IgD-negative memory B cell (primary cell): ENCODE measurements around the gene CNOT3. TPM values are rescaled to one million over a fixed set of nuclear protein-coding genes. Genes with fewer than 3 reads are reported as not detected.
"Not testable (repeated sequence)": the region's sequence is repeated elsewhere in the genome, so short reads cannot be mapped to it uniquely, and the experiment has no call there.

Source experiments
- H3K27ac Mint-ChIP-seq, 3 donors: one replicate each; pipeline ENCODE4 v1.8.0; 2020 to 2022; ENCODE audit warnings: mild to moderate bottlenecking in 3 of 3, mixed read lengths in 3 of 3, moderate library complexity in 1 of 3
- H3K27me3 Mint-ChIP-seq: one replicate; pipeline ENCODE4 v1.8.0; 2021; ENCODE audit warnings: mixed read lengths
- H3K36me3 Mint-ChIP-seq: one replicate; pipeline ENCODE4 v1.8.0; 2020; ENCODE audit warnings: mild to moderate bottlenecking, mixed read lengths
- H3K4me1 Mint-ChIP-seq, 3 donors: one replicate each; pipeline ENCODE4 v1.8.0; 2020 to 2022; ENCODE audit warnings: mixed read lengths in 3 of 3, mild to moderate bottlenecking in 1 of 3
- H3K4me3 Mint-ChIP-seq, 4 donors: one replicate each; pipeline ENCODE4 v1.8.0; 2020 to 2022; ENCODE audit warnings: mild to moderate bottlenecking in 4 of 4, mixed read lengths in 4 of 4, moderate library complexity in 3 of 4
- H3K9me3 Mint-ChIP-seq, 3 donors: one replicate each; pipeline ENCODE4 v1.8.0; 2020 to 2021; ENCODE audit warnings: mixed read lengths in 3 of 3, mild to moderate bottlenecking in 1 of 3
- polyA plus RNA-seq: library from polyadenylated mRNA; unstranded; fragments of 300-500 nt; fragmentation: Illumina TruSeq; gene quantifications from one replicate; pipeline ENCODE4 v1.2.3, GENCODE V29; 2021

The CNOT3 gene
- polyA plus RNA-seq, 1 donor from 2014 or later: 15.1 TPM

DNA sequence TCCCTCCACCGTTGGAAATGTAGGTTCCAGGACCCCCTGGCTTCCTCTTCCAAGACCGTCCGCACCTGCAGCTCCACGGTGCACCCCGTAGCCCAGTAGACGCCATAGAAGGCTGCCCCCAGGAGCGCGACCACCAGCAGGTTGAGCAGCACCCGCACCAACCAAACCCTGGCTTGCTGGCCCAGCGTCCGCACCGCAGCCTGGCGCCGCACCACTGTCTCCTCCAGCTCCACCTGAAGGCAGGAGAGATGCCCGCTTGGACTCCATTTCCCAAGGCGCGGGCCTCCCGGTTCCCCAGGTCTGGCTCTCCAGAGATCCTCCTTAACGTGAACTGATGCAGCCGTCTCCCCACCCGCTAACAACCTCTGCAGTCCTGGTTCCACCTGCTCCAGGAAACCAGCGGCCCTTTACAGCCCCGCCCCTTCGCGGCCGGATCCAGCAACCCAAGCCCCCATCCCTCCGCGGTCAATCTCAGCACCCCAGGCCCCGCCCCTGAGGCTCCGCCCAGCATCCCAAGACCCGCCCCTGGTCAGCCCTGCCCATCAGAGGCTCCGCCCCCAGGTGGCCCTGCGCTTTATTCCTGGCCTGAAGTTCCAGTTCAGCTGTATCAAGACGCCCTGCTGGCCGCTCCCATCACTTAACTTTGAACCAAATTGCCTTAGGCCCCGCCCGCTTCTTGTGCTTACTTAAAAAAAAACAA, 27.0 kb downstream of the CNOT3 start:
- Mint-ChIP-seq H3K27me3 (peaks cover 14% of the 10 kb centered on the region), H3K27ac (peak overlapping the region in 1 of 3 donors; percentile 90), H3K9me3 (no peaks in the 10 kb centered on the region), H3K36me3 (no peaks in the 10 kb centered on the region), H3K4me1 (peaks cover 15 to 19% (median 15%) of the 10 kb centered on the region in 3 donors), H3K4me3 (peak overlapping the region in 1 of 4 donors; percentile 63)

DNA sequence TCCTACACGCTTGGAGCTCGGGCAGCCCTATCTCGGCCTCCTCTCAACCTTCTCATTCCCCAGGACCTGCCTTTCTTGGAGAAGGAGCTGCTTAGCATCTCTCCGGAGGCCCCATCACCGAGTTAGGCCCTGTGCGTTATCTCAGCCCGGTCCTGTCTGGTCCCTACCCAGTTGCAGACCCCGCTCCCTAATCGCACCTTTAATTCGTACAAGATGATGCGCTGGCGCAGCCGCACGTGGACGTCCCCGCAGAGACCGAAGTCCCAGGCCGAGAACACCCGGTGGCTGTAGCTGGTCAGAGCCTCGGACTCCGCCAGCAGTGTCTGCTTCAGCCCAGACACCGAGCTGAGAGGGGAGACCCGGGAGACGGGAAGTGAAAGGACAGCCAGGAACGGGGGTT, 27.7 kb downstream of the CNOT3 start:
- Mint-ChIP-seq H3K4me1 (peaks cover 9 to 13% (median 10%) of the 10 kb centered on the region in 3 donors), H3K4me3 (peak overlapping the region in 2 of 4 donors; percentile 49 to 63), H3K9me3 (no peaks in the 10 kb centered on the region), H3K27ac (peak overlapping the region in 1 of 3 donors; percentile 90), H3K27me3 (peaks cover 14% of the 10 kb centered on the region), H3K36me3 (no peaks in the 10 kb centered on the region)

DNA sequence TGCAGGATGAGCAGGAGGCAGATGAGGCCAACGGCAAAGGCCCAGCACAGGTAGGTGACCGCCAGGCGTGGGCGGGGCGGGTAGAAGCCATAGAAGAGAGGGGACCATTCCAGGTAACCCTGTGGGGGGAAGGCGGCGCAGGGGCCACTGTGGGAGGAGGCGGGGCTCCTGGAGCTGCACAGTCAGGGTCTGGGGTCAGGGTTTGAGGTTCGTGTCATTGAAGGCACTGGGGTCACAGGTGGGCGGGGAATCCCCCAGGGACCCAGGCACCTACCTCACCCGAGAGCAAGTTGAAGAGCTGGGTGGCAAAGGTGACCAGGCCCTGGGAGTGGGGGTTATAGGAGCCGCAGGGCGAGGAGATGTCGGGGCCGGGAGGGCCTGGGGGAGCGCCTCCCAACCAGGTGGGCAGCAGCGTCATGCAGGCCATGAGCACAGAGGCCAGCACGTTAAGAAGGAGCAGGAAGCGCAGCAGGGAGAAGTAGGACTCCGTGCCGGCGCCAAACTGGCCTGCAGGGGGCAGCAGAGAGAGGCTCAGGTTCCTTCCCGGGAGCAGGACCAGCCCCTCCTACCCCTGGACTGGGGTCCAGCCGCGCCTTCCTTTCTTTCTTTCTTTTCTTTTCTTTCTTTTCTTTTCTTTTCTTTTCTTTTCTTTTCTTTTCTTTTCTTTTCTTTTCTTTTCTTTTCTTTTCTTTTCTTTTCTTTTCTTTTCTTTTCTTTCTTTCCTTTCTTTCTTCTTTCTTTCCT, 30.8 kb downstream of the CNOT3 start:
- no peak overlapping the region for H3K27ac Mint-ChIP-seq
- H3K36me3 Mint-ChIP-seq: no peaks in the 10 kb centered on the region
- no peak overlapping the region for H3K4me3 Mint-ChIP-seq
- H3K27me3 Mint-ChIP-seq: peaks cover 14% of the 10 kb centered on the region
- peaks cover 0 to 8% (median 2%) of the 10 kb centered on the region in 3 donors for H3K4me1 Mint-ChIP-seq
- no peaks in the 10 kb centered on the region for H3K9me3 Mint-ChIP-seq

DNA sequence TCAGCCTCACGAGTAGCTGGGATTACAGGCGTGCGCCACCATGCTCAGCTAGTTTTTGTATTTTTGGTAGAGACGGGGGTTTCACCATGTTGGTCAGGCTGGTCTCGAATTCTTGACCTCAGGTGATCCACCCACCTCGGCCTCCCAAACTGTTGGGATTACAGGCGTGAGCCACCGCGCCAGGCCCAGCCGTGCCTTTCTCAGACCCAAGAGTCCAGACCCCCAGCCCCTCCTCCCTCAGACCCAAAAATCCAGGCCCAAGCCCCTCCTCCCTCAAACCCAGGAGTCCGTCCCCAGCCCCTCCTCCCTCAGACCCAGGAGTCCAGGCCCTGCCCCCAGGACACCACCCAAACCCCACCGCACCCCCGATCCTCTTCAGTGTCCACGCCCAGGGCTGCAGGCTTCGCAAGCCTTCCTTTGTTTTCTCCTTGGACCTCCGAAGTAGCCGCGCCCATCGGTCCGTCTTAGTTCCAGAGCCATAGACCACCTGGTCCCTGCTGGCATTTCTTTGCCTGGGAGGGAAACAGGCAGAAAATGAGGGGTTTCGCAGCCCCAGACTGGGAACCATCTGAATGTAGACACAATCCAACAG, 31.7 kb downstream of the CNOT3 start:
- no peak overlapping the region for H3K27ac Mint-ChIP-seq
- peaks cover 13% of the 10 kb centered on the region for H3K27me3 Mint-ChIP-seq
- H3K9me3 Mint-ChIP-seq: no peaks in the 10 kb centered on the region
- H3K36me3 Mint-ChIP-seq: no peaks in the 10 kb centered on the region
- H3K4me1 Mint-ChIP-seq: peaks cover 0 to 8% (median 6%) of the 10 kb centered on the region in 3 donors
- no peak overlapping the region for H3K4me3 Mint-ChIP-seq

DNA sequence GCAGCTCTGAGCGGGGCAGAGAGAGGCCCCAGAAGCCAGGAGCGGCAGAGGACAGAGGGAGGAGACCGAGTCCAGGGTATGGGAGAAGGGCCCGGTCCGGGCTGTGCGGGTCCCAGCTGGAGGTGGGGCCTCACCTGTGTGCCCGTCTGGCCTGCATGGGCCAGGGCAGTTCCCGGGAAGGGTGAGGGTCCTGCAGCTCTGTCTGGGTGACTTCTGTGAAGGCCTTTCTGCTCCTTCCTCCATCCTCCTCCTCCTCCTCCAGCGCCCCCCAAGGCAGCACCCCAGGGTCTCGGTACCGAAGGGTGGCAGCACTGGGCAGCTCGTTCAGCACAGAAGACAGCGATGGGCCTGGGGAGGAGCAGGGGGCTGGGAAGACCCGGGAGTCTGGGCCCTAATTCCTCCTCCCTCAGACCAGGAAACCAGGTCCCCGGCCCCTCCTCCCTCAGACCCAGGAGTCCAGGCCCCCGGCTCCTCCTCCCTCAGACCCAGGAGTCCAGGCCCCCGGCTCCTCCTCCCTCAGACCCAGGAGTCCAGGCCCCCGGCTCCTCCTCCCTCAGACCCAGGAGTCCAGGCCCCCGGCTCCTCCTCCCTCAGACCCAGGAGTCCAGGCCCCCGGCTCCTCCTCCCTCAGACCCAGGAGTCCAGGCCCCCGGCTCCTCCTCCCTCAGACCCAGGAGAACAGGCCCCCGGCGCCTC, 34.3 kb downstream of the CNOT3 start:
- not testable (repeated sequence) for H3K4me3 Mint-ChIP-seq, H3K27ac Mint-ChIP-seq, H3K9me3 Mint-ChIP-seq, H3K27me3 Mint-ChIP-seq, H3K36me3 Mint-ChIP-seq
- H3K4me1 Mint-ChIP-seq: peaks cover 0 to 13% (median 6%) of the 10 kb centered on the region in 3 donors

DNA sequence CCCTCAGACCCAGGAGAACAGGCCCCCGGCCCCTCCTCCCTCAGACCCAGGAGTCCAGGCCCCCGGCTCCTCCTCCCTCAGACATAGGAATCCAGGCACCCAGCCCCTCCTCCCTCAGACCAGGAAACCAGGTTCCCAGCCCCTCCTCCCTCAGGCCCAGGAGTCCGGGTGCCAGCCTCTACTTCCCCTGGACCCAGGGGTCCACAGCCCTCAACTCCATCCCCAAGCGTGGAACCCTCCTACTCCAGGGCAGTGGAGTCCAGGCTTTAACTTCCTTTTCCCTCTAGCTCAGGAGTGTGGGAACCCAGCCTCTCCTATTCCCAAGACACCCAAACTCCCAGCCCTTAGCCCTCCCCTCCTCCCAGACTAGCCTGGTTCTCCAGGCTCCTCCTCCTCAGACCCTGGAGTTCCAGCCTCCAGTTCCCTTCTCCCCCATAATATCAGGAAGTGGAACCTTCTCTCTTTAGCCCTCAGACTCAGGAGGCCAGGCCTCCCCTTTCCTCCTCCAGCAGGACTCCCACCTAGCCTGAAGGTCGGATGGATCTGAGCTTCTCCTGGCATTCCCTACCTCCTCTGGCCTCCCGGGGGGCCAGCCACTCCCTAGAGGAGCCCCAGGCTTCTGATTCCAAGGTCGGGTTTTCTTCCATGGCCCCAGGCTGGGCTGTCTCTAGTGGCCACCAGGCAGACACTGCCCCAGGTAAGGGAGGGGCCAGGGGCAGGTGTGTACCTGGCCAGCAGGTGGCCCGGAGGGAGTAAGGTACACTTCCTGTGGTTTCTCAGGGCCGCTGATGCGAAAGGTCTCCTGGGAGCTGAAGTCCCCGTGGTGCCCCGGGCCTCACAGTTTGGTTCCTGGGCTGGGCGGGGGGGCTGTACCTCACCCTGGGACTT, 35.2 kb downstream of the CNOT3 start, which contains the start of gene TMC4:
Gene TMC4 (minus strand): TSS at position 690 of the 888 bp plus-strand sequence. CDS start 43 bp downstream, at position 647.
- no peaks in the 10 kb centered on the region for H3K27me3 Mint-ChIP-seq
- no peaks in the 10 kb centered on the region for H3K36me3 Mint-ChIP-seq
- H3K4me1 Mint-ChIP-seq: peaks cover 0 to 13% (median 6%) of the 10 kb centered on the region in 3 donors
- peak within 1 kb of the TSS in 2 of 4 donors; percentile 47 to 70 for H3K4me3 Mint-ChIP-seq
- no peaks in the 10 kb centered on the region for H3K9me3 Mint-ChIP-seq
- H3K27ac Mint-ChIP-seq: no peak within 1 kb of the TSS

DNA sequence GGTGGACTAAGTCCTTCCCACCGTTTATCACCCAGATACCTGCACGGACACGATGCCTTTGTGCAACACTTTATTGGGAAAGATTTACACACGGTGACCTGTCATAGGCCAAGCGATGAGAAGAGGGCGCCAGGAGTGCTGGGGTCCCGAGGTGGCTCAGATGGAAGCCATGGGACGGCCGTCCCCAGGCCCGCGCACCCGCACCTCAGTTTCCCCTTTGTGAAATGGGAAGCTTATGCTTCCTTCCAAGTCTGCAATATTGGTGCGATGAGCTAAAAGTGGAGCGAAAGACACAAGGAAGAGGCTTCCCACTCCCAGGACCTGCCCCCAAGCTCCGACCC, 35.8 kb downstream of the CNOT3 start:
- H3K9me3 Mint-ChIP-seq: no peaks in the 10 kb centered on the region
- H3K27me3 Mint-ChIP-seq: no peaks in the 10 kb centered on the region
- peaks cover 0 to 10% (median 6%) of the 10 kb centered on the region in 3 donors for H3K4me1 Mint-ChIP-seq
- H3K36me3 Mint-ChIP-seq: peaks cover 2% of the 10 kb centered on the region
- H3K4me3 Mint-ChIP-seq: peak overlapping the region in 1 of 4 donors; percentile 47
- H3K27ac Mint-ChIP-seq: no peak overlapping the region

DNA sequence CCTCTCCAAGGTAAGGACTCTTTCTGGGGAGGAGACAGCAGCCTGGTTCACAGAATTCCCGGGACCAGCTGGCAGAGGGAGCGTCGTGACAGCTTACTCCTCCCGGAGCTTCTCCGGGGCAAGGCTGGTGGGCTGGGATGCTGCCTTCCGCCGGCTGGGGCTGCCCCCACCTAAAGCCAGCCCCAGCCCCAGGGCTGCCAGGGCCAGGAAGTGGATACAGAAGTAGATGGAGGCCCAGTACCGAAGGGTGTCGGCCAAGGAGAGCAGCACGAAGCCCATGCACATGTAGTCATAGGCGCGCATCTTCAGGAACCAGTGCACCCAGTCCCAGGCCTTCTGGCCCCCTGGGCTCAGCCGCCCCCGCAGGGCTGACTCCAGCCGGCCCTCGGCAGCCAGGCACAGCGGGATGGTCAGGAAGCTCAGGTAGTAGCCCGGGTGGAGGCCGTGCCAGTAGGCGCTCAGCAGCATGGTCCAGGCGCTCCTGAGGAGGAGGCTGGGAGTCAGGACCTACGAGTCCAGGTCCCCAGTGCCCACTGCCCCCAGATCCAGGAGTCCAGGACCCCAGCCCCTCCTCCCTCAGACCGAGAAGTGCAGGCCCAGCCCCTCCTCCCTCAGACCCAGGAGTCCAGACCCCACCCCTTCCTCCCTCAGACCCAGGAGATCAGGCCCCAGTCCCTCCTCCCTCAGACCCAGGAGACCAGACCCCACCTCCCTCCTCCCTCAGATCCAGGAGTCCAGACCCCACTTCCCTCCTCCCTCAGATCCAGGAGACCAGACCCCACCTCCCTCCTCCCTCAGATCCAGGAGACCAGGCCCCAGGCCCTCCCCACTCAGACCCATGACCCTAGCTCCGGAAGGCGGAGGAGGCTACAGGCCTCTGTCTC, 36.6 kb downstream of the CNOT3 start:
- H3K27ac Mint-ChIP-seq: no peak overlapping the region
- no peaks in the 10 kb centered on the region for H3K27me3 Mint-ChIP-seq
- H3K9me3 Mint-ChIP-seq: no peaks in the 10 kb centered on the region
- H3K36me3 Mint-ChIP-seq: peaks cover 6% of the 10 kb centered on the region
- no peak overlapping the region for H3K4me3 Mint-ChIP-seq
- H3K4me1 Mint-ChIP-seq: peaks cover 0 to 10% (median 6%) of the 10 kb centered on the region in 3 donors

DNA sequence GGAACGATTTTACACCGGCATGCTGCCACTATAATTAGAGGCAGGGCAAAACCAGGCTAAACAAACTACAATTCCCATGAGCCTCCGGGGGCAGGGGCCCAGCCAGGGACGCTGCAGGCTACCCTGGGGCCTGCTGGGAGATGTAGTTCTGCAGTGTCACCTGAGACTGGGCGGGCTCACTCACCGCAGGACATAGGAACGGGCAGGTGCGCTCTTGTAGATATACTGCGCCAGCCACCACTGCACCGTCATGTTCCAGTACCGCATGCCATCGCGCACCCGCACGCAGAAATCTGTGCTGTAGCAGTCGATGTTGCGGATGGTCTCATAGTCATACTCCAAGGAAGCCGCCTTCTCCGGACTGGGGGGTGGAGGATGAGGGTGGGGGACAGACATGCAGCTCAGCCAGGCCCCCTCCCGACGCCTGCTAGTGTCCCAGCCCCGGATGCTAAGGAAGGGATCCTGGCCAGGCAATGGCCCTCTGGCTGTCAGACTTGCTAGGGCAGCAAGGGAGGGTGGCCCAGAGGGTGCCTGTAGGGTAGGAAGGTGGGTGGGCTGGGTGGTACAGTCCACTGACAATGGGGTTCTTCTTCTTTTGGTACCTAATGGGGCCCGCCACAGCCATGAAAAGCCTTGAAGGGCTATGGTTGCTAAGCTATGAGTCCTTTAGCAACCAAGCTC, 41.2 kb downstream of the CNOT3 start:
- peaks cover 0 to 6% (median under 1%) of the 10 kb centered on the region in 3 donors for H3K4me1 Mint-ChIP-seq
- no peaks in the 10 kb centered on the region for H3K9me3 Mint-ChIP-seq
- peak overlapping the region in 1 of 4 donors; percentile 12 for H3K4me3 Mint-ChIP-seq
- H3K27ac Mint-ChIP-seq: no peak overlapping the region
- H3K27me3 Mint-ChIP-seq: no peaks in the 10 kb centered on the region
- peaks cover 6% of the 10 kb centered on the region for H3K36me3 Mint-ChIP-seq

DNA sequence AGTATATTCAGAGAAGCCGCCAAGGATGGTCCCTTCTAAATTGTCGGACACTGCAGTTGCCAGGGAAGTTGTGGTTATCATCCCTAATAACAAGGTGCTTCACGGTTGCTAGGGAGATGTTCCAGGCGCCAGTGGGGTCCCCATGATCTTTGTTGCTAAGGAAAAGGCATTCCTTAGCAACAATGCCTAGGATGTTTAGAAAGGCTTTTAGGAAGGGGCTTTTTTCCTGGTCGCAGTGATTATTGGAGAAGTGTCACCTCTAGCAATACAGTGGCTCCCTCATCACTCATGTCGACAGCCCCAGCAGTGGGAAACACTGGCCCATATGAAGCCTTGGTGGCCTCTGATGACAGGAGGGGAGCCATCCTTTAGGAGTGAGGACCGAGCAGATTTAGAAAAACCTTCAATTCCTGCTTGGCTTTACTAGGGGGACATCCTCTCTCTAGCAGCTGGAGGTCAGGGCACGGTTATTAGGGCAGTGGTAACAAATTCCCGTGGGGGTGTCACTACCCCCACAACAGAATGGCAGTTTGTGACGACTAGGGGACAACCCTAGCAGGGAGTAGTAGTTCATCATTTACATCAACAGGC, 41.8 kb downstream of the CNOT3 start:
- Mint-ChIP-seq H3K4me1 (peaks cover 0 to 8% (median 0%) of the 10 kb centered on the region in 3 donors), H3K4me3 (peak overlapping the region in 2 of 4 donors; percentile 30 to 51), H3K27me3 (no peaks in the 10 kb centered on the region), H3K27ac (no peak overlapping the region), H3K9me3 (no peaks in the 10 kb centered on the region), H3K36me3 (peaks cover 8% of the 10 kb centered on the region)

DNA sequence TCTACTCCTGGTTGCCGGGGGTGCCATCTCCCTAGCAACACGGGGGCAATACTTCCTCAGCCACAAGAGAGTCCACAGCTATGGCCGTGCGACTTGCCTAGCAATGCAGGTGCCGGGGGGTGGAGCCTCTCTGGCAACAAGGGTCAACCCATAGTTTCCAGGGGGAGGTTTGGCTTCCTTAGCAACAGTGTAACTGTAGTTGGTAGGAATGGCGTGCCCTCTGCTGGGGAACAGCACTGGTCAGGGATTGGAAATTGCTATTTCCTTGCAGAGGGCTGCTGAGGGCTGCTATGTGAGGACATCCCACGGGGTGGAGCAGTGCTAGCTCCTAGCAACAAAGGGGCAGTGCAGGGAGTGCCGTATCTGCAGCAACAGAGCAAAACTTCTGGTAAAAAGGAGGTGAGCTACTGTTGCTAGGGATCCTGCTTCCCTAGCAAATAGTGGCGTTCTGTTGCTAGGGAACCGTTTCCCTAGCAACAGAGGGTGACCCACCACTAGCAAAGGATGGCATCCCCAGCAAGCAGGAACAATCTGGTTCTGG, 42.4 kb downstream of the CNOT3 start:
- Mint-ChIP-seq H3K27me3 (no peaks in the 10 kb centered on the region), H3K4me1 (peaks cover 0 to 5% (median 0%) of the 10 kb centered on the region in 3 donors), H3K4me3 (peak overlapping the region in 1 of 4 donors; percentile 12), H3K27ac (no peak overlapping the region), H3K36me3 (peaks cover 8% of the 10 kb centered on the region), H3K9me3 (no peaks in the 10 kb centered on the region)

DNA sequence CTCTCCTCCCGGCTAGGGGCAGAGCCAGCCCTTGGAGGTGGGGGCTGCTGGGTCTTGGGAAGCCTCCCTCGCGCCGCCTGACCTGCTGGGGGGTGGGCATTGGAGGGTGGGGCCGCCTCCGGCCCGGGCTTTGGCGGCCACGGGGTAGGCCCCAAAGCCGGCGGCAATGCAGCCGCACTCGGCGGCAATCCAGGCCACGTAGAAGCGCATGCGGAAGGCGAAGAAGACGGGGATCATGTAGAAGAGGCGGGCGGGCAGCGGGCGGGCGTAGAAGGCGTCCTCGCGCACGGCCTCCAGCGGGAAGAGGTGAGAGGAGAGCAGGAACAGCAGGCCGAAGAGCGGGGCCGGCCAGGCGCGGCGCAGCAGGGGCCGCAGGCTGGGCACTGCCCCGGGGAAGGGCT, 43.1 kb downstream of the CNOT3 start:
- Mint-ChIP-seq H3K9me3 (no peaks in the 10 kb centered on the region), H3K4me3 (no peak overlapping the region), H3K4me1 (peaks cover 0 to 9% (median 0%) of the 10 kb centered on the region in 3 donors), H3K27me3 (no peaks in the 10 kb centered on the region), H3K36me3 (peaks cover 8% of the 10 kb centered on the region), H3K27ac (no peak overlapping the region)
